ENCODE measurements around the gene GAS2L1.

GAS2L1 gene

GRCh38 chr22:29325785-29326315 lies 19.4 kb downstream of the GAS2L1 start:
- TF ChIP-seq, protein P1, sequence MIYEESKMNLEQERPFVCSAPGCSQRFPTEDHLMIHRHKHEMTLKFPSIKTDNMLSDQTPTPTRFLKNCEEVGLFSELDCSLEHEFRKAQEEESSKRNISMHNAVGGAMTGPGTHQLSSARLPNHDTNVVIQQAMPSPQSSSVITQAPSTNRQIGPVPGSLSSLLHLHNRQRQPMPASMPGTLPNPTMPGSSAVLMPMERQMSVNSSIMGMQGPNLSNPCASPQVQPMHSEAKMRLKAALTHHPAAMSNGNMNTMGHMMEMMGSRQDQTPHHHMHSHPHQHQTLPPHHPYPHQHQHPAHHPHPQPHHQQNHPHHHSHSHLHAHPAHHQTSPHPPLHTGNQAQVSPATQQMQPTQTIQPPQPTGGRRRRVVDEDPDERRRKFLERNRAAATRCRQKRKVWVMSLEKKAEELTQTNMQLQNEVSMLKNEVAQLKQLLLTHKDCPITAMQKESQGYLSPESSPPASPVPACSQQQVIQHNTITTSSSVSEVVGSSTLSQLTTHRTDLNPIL (CRISPR knock-in tag; IDR thresholded peaks at IDR 0.05; ENCODE audit: low read depth) = no peak
- TF ChIP-seq ARNTL (CRISPR knock-in tag; IDR thresholded peaks at IDR 0.05; ENCODE audit: borderline replicate concordance, low read depth) (no peak), ISL1 (CRISPR knock-in tag; IDR thresholded peaks at IDR 0.05) (no peak), ESRRG (CRISPR knock-in tag; IDR thresholded peaks at IDR 0.05) (no peak), OSR1 (CRISPR knock-in tag; IDR thresholded peaks at IDR 0.05) (no peak), GLIS3 (CRISPR knock-in tag; IDR thresholded peaks at IDR 0.05) (no peak), PPARA (CRISPR knock-in tag; IDR thresholded peaks at IDR 0.05; ENCODE audit: borderline replicate concordance) (no peak), BACH2 (CRISPR knock-in tag; IDR thresholded peaks at IDR 0.05; ENCODE audit: borderline replicate concordance) (no peak)
- no peak for ATAC-seq

DNA sequence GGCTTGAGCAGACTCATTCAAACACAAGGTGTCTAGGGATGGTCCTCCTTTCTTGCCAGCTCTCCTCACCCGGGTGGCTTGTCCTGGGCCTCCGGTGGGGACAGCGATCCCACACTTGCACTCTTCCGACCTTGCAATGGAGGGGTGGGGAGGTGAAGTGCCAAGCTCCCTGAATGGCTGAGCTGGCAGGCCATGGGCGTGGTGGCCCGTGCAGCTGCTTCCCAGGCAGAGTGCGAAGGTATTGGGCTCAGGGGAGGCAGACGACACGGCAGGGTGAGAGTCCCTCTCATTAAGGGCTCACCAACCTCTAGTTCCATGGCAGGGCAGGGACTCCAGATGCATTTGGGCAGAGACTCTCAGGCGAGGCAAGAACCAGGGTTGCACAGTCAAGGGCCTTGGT lies 20.0 kb downstream of the GAS2L1 start:
- no peak for ATAC-seq

GRCh38 chr22:29327089-29327764 lies 20.8 kb downstream of the GAS2L1 start:
- TF ChIP-seq PPARA (CRISPR knock-in tag; IDR thresholded peaks at IDR 0.05; ENCODE audit: borderline replicate concordance) = no peak
- no peak for ATAC-seq

More for the DNA sequence above, 20.0 kb downstream of the GAS2L1 start:
- no peak for TF ChIP-seq ZFP3 (CRISPR knock-in tag; IDR thresholded peaks at IDR 0.05)
- no peak for TF ChIP-seq CSRNP3 (CRISPR knock-in tag; IDR thresholded peaks at IDR 0.05)
- no peak for TF ChIP-seq ZNF565 (CRISPR knock-in tag; conservative IDR thresholded peaks at IDR 0.05; ENCODE audit: low read depth)

- ATAC-seq = peak; percentile 29; the same call in 1 of the 3 replicates
- TF ChIP-seq ZFP30 (CRISPR knock-in tag; IDR thresholded peaks at IDR 0.05) (no peak), ARNTL (CRISPR knock-in tag; IDR thresholded peaks at IDR 0.05; ENCODE audit: borderline replicate concordance, low read depth) (no peak), ZNF565 (CRISPR knock-in tag; conservative IDR thresholded peaks at IDR 0.05; ENCODE audit: low read depth) (no peak), TOX (CRISPR knock-in tag; IDR thresholded peaks at IDR 0.05; ENCODE audit: borderline replicate concordance) (no peak)
These were observed 21.6 kb downstream of the GAS2L1 start for GRCh38 chr22:29328055-29328454.

DNA sequence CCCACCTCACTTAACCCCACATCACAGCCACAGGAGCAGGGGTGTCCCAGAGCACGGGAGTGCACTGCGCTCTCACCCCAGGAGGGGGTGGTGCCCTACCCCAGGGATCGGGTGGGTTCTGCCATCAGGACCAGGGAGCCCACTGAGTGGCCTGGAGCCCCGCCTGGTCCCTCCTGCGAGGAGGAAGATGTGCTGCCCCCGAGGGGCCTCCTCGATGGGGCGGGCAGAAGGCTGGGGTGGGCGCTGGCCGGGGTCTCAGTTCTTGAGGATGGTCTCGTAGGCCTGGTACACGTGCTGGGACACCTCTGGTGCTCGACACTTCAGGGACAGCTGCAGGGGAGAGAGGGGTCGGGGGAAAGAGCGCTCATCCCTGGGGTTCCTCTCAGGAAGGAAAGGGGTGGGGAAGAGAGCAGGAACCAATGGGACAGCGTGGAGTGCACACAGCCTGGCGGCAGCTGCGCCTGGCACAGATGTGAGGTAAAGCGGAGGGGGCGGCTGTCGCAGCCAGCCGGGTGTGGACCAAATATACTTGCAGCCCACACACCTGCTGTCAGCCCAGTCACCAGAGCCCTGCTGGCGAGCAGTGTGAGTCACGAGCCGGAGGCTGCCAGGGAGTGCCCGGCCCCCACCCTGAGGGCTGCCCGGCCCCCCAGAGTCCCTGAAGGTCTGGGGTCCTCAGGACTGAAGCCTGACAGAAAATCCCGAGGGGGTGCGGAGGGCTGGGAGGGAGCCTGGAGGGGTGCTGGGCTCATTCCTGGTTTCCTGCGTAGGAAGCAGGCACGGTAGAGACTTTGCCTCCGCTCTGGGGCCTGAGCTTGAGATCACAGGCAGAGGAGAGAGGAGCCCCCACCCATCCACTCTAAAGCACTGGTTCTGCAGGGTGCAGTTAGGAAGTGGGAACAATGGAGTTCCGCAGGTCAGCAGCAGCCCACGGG lies 22.4 kb downstream of the GAS2L1 start:
- ATAC-seq = no peak
- TF ChIP-seq RARB (CRISPR knock-in tag; IDR thresholded peaks at IDR 0.05) (no peak), ZFP3 (CRISPR knock-in tag; IDR thresholded peaks at IDR 0.05) (no peak), GLIS3 (CRISPR knock-in tag; IDR thresholded peaks at IDR 0.05) (no peak)

DNA sequence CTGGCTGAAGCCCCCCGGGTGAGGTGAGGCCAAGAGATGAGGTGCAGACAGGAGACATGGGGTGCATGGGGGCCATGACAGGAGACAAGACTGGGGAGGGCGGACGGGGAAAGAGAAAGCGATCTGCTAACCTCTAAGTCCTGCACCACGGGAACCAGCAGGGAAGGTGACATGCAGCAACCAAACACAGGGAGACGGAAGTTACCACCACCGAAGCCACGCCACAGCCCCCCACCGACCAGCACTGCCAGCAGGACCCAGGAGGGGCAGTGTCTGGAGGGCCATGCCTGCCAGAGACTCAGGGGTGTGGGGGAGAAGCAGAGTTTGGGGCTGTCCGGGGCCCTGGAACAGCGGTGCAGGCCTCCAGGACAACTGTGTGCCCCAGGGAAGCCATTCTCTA lies 23.1 kb downstream of the GAS2L1 start:
- no peak for ATAC-seq
- TF ChIP-seq CSRNP3 (CRISPR knock-in tag; IDR thresholded peaks at IDR 0.05) (no peak), ZC3H10 (CRISPR knock-in tag; IDR thresholded peaks at IDR 0.05) (no peak), ZNF8 (CRISPR knock-in tag; IDR thresholded peaks at IDR 0.05) (no peak), RARB (CRISPR knock-in tag; IDR thresholded peaks at IDR 0.05) (no peak), ZNF70 (CRISPR knock-in tag; IDR thresholded peaks at IDR 0.05) (no peak), TSHZ2 (CRISPR knock-in tag; IDR thresholded peaks at IDR 0.05) (no peak), ZFP3 (CRISPR knock-in tag; IDR thresholded peaks at IDR 0.05) (no peak), BACH2 (CRISPR knock-in tag; IDR thresholded peaks at IDR 0.05; ENCODE audit: borderline replicate concordance) (no peak), ISL1 (CRISPR knock-in tag; IDR thresholded peaks at IDR 0.05) (no peak), POU6F1 (CRISPR knock-in tag; IDR thresholded peaks at IDR 0.05; ENCODE audit: borderline replicate concordance, low read depth) (no peak), ZNF565 (CRISPR knock-in tag; conservative IDR thresholded peaks at IDR 0.05; ENCODE audit: low read depth) (no peak), PPARA (CRISPR knock-in tag; IDR thresholded peaks at IDR 0.05; ENCODE audit: borderline replicate concordance) (no peak), TCF4 (CRISPR knock-in tag; IDR thresholded peaks at IDR 0.05; ENCODE audit: borderline replicate concordance) (no peak), TOX (CRISPR knock-in tag; IDR thresholded peaks at IDR 0.05; ENCODE audit: borderline replicate concordance) (no peak), OSR1 (CRISPR knock-in tag; IDR thresholded peaks at IDR 0.05) (no peak), ESRRG (CRISPR knock-in tag; IDR thresholded peaks at IDR 0.05) (no peak)
